G401 (cell line): Measurements from ENCODE around the gene MFN2. TPM values are rescaled to one million over a fixed set of nuclear protein-coding genes. Genes with fewer than 3 reads are reported as not detected.
"Not testable (repeated sequence)": the region's sequence is repeated elsewhere in the genome, so short reads cannot be mapped to it uniquely, and the experiment has no call there.

Source experiments
- DNase-seq: peaks from one replicate; pipeline ENCODE4 v3.0.0-alpha.2; 2015; ENCODE audit warnings: low spot score
- in situ Hi-C: cut with HindIII; loops from 2 replicates; pipeline ENCODE4 v1.10.0; 2016; ENCODE audit warnings: low sequenced_read_pairs, mixed read lengths
- total RNA-seq: library from RNA; depleted of rRNA; stranded (reverse); fragments of >200 nt; shearing (Covaris generic); gene quantifications from 2 replicates; pipeline ENCODE4 v1.2.3, GENCODE V29; 2014

Gene MFN2
- total RNA-seq, 1 experiment from 2014 or later = 37.0 TPM

GRCh38 chr1:12038356-12039163 lies 58.3 kb downstream of the MFN2 start:
- in situ Hi-C loops = no loop called here
- no peak for DNase-seq

GRCh38 chr1:12039164-12039525 lies 58.9 kb downstream of the MFN2 start:
- in situ Hi-C loops = no loop called here
- no peak for DNase-seq

GRCh38 chr1:12039824-12040456 lies 59.7 kb downstream of the MFN2 start:
- DNase-seq, in situ Hi-C loops: not testable (repeated sequence)

- no peak for DNase-seq
- in situ Hi-C loops = no loop called here
Observed at GRCh38 chr1:12040457-12041051, 60.3 kb downstream of the MFN2 start.

- DNase-seq, in situ Hi-C loops: not testable (repeated sequence)
Observed at GRCh38 chr1:12044187-12044877, 64.1 kb downstream of the MFN2 start.

- in situ Hi-C loops = no loop called here
- no peak for DNase-seq
Observed at GRCh38 chr1:12046749-12047119, 66.5 kb downstream of the MFN2 start.

- in situ Hi-C loops = no loop called here
- no peak for DNase-seq
Observed at GRCh38 chr1:12047120-12047876, 67.1 kb downstream of the MFN2 start.

- DNase-seq = peak; percentile 40
- in situ Hi-C loops = no loop called here
Observed at GRCh38 chr1:12048372-12048771, 68.1 kb downstream of the MFN2 start.

- in situ Hi-C loops = no loop called here
- DNase-seq = no peak
Observed at GRCh38 chr1:12049616-12050015, 69.4 kb downstream of the MFN2 start.

- no peak for DNase-seq
- in situ Hi-C loops = no loop called here
Observed at GRCh38 chr1:12051361-12051760, 71.1 kb downstream of the MFN2 start.

GRCh38 chr1:12052008-12052573 lies 71.8 kb downstream of the MFN2 start:
- peak; percentile 47 for DNase-seq
- in situ Hi-C loops = no loop called here

- in situ Hi-C loops = no loop called here
- DNase-seq = peak; percentile 82
Observed at GRCh38 chr1:12052997-12053686, 72.9 kb downstream of the MFN2 start.

GRCh38 chr1:12053752-12054548 lies 73.7 kb downstream of the MFN2 start:
- in situ Hi-C loops = no loop called here
- no peak for DNase-seq

- no peak for DNase-seq
- in situ Hi-C loops = no loop called here
Observed at GRCh38 chr1:12055259-12055658, 75.0 kb downstream of the MFN2 start.

GRCh38 chr1:12056331-12056841 lies 76.1 kb downstream of the MFN2 start:
- in situ Hi-C loops = no loop called here
- DNase-seq = no peak

- no peak for DNase-seq
- in situ Hi-C loops = no loop called here
Observed at GRCh38 chr1:12057382-12057781, 77.1 kb downstream of the MFN2 start.

- no peak for DNase-seq
- in situ Hi-C loops = no loop called here
Observed at GRCh38 chr1:12057940-12058687, 77.9 kb downstream of the MFN2 start.
